SH-SY5Y (cell line): ENCODE data around the gene VAV2.

Source experiments
- GATA2 ChIP-seq: IDR thresholded peaks from 2 replicates; pipeline ENCODE4 v1.6.1; 2011; ENCODE audit warnings: mild to moderate bottlenecking, low read depth, low read length
- GATA3 ChIP-seq: IDR thresholded peaks from 2 replicates; pipeline ENCODE4 v1.6.1; 2011; ENCODE audit warnings: low read depth, mild to moderate bottlenecking, low read length, moderate library complexity

GRCh38 chr9:133843751-133844397, 148.2 kb downstream of the VAV2 start:
- TF ChIP-seq GATA2 (no peak), GATA3 (no peak)
